NB4 (cell line): Measurements from ENCODE around the gene XIAP.
"Not testable (repeated sequence)": the region's sequence is repeated elsewhere in the genome, so short reads cannot be mapped to it uniquely, and the experiment has no call there.

Experiments used
- DNase-seq: peaks from one replicate; pipeline ENCODE4 v3.0.0; 2010; ENCODE audit warnings: low read depth
- H3K4me3 ChIP-seq: one replicate; pipeline ENCODE4 v1.5.1; 2011; ENCODE audit warnings: mild to moderate bottlenecking, low read depth, low read length, moderate library complexity
- CTCF ChIP-seq: IDR thresholded peaks from one replicate; pipeline ENCODE4 v1.5.1; 2012; ENCODE audit warnings: low read depth, low read length
- MAX ChIP-seq: IDR thresholded peaks from 2 replicates; pipeline ENCODE4 v1.6.1; 2011; ENCODE audit warnings: low read depth, low read length
- MYC ChIP-seq: IDR thresholded peaks from 2 replicates; pipeline ENCODE4 v1.6.1; 2011; ENCODE audit warnings: low read depth, low read length
- POLR2A ChIP-seq: IDR thresholded peaks from 2 replicates; pipeline ENCODE4 v1.6.1; 2011; ENCODE audit warnings: mild to moderate bottlenecking; ENCODE audit not compliant: insufficient read length; ENCODE audit errors: extremely low read depth

XIAP gene

GRCh38 chrX:123847056-123847455 lies 12.8 kb upstream of the XIAP start:
- TF ChIP-seq CTCF, result no peak
- no peak for TF ChIP-seq POLR2A
- no peak for TF ChIP-seq MYC
- no peak for TF ChIP-seq MAX
- no peak for DNase-seq
- H3K4me3 ChIP-seq, result no peak overlapping the region

GRCh38 chrX:123849096-123849495 lies 10.8 kb upstream of the XIAP start:
- TF ChIP-seq MYC (no peak), MAX (no peak), CTCF (no peak), POLR2A (no peak)
- H3K4me3 ChIP-seq, result no peak overlapping the region
- no peak for DNase-seq

GRCh38 chrX:123849906-123850305 lies 9.9 kb upstream of the XIAP start:
- not testable (repeated sequence) for DNase-seq, H3K4me3 ChIP-seq

GRCh38 chrX:123851079-123851478 lies 8.8 kb upstream of the XIAP start:
- TF ChIP-seq CTCF (no peak), POLR2A (no peak), MYC (no peak), MAX (no peak)
- peak; percentile 57 for DNase-seq
- no peak overlapping the region for H3K4me3 ChIP-seq

GRCh38 chrX:123854329-123854728 lies 5.5 kb upstream of the XIAP start:
- TF ChIP-seq MYC, result no peak
- TF ChIP-seq POLR2A, result no peak
- TF ChIP-seq MAX, result no peak
- no peak for TF ChIP-seq CTCF
- H3K4me3 ChIP-seq, result no peak overlapping the region
- DNase-seq, result no peak

GRCh38 chrX:123859409-123859845 lies 426 bp upstream of the XIAP start:
- no peak for TF ChIP-seq CTCF
- TF ChIP-seq MAX, result no peak
- no peak for TF ChIP-seq MYC
- TF ChIP-seq POLR2A, result no peak
- H3K4me3 ChIP-seq, result peak overlapping the region; percentile 85
- DNase-seq, result no peak
